ENCODE data around the gene ZG16. TPM values are rescaled to one million over a fixed set of nuclear protein-coding genes. Genes with fewer than 3 reads are reported as not detected.

Gene ZG16
- total RNA-seq, 6 experiments from 2014 or later = not detected

DNA sequence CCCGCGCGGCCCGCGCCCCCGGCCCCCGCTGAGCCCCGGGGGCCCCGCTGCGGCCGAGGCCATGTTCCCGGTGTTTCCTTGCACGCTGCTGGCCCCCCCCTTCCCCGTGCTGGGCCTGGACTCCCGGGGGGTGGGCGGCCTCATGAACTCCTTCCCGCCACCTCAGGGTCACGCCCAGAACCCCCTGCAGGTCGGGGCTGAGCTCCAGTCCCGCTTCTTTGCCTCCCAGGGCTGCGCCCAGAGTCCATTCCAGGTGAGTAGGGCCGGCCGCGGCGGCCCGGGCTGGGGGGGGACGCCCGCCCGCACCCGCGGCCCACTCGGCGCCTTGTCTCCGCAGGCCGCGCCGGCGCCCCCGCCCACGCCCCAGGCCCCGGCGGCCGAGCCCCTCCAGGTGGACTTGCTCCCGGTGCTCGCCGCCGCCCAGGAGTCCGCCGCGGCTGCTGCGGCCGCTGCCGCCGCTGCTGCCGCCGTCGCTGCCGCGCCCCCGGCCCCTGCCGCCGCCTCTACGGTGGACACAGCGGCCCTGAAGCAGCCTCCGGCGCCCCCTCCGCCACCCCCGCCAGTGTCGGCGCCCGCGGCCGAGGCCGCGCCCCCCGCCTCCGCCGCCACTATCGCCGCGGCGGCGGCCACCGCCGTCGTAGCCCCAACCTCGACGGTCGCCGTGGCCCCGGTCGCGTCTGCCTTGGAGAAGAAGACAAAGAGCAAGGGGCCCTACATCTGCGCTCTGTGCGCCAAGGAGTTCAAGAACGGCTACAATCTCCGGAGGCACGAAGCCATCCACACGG lies 28.8 kb downstream of the ZG16 start:
- TF ChIP-seq, protein P1, sequence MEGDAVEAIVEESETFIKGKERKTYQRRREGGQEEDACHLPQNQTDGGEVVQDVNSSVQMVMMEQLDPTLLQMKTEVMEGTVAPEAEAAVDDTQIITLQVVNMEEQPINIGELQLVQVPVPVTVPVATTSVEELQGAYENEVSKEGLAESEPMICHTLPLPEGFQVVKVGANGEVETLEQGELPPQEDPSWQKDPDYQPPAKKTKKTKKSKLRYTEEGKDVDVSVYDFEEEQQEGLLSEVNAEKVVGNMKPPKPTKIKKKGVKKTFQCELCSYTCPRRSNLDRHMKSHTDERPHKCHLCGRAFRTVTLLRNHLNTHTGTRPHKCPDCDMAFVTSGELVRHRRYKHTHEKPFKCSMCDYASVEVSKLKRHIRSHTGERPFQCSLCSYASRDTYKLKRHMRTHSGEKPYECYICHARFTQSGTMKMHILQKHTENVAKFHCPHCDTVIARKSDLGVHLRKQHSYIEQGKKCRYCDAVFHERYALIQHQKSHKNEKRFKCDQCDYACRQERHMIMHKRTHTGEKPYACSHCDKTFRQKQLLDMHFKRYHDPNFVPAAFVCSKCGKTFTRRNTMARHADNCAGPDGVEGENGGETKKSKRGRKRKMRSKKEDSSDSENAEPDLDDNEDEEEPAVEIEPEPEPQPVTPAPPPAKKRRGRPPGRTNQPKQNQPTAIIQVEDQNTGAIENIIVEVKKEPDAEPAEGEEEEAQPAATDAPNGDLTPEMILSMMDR (IDR thresholded peaks at IDR 0.05) = no peak
- DNase-seq = no peak
- peaks cover 6% of the 10 kb centered on the region for H3K27me3 Mint-ChIP-seq (ENCODE audit: insufficient read depth)
- H3K4me1 Mint-ChIP-seq (ENCODE audit: low read depth) = peaks cover 62% of the 10 kb centered on the region
- H3K27ac Mint-ChIP-seq = peak overlapping the region; percentile 90
- no peaks in the 10 kb centered on the region for H3K9me3 Mint-ChIP-seq
- peak overlapping the region; percentile 94 for H3K4me3 Mint-ChIP-seq
- H3K36me3 Mint-ChIP-seq (ENCODE audit: low read depth) = peaks cover 12% of the 10 kb centered on the region

DNA sequence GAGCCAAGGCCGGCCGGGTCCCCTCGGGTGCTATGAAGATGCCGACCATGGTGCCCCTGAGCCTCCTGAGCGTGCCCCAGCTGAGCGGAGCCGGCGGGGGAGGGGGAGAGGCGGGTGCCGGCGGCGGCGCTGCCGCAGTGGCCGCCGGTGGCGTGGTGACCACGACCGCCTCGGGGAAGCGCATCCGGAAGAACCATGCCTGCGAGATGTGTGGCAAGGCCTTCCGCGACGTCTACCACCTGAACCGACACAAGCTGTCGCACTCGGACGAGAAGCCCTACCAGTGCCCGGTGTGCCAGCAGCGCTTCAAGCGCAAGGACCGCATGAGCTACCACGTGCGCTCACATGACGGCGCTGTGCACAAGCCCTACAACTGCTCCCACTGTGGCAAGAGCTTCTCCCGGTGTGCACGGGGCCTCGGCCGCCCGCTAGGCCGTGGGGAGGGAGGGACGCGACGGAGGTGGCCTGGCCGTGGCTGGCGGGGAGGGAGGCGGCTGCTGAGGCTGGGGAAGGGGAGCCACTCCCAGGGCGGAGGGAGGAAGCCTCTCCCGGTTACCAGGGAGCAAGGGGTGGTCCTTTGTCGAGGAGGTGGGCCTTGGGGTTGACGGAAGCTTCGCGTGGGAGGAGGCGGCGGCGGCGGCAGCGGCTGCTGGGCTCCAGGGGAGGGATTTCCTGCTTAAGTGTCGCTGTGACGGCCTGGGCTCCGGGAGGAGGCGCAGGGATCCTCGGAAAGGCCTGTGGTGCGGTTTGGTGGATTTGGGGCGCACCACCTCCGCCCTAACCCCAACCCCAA lies 29.6 kb downstream of the ZG16 start:
- TF ChIP-seq, protein P1 (IDR thresholded peaks at IDR 0.05) = peak; percentile 77
- Mint-ChIP-seq H3K9me3 (no peaks in the 10 kb centered on the region), H3K27me3 (ENCODE audit: insufficient read depth) (peaks cover 6% of the 10 kb centered on the region), H3K4me1 (ENCODE audit: low read depth) (peaks cover 67% of the 10 kb centered on the region), H3K36me3 (ENCODE audit: low read depth) (peaks cover 12% of the 10 kb centered on the region), H3K4me3 (peak overlapping the region; percentile 94), H3K27ac (peak overlapping the region; percentile 90)
- peak; percentile 92 for DNase-seq

DNA sequence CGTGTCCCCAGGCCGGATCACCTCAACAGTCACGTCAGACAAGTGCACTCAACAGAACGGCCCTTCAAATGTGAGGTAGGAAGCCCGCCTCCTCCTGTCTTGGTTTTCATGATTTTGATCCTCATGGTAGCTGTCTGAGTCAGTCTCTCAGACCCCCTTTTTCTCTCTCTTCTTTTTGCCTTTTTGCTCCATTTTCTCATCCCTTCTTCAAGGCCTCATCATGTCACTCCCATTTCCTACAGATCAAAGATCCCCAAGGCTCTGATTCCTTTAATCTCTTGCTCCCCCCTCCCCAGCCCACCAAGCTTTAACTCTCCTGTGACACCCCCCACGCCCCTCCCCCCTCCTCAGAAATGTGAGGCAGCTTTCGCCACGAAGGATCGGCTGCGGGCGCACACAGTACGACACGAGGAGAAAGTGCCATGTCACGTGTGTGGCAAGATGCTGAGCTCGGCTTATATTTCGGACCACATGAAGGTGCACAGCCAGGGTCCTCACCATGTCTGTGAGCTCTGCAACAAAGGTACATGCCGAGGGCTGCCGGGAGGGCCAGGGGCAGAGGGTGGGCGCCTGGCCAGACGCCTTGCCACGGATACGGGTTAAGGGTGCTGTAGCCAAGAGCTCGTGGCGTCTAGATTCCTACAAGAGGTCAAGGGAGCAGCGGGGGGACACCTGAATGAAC lies 30.3 kb downstream of the ZG16 start:
- TF ChIP-seq, protein P1 (IDR thresholded peaks at IDR 0.05) = no peak
- Mint-ChIP-seq H3K4me1 (ENCODE audit: low read depth) (peaks cover 68% of the 10 kb centered on the region), H3K9me3 (no peaks in the 10 kb centered on the region)

DNA sequence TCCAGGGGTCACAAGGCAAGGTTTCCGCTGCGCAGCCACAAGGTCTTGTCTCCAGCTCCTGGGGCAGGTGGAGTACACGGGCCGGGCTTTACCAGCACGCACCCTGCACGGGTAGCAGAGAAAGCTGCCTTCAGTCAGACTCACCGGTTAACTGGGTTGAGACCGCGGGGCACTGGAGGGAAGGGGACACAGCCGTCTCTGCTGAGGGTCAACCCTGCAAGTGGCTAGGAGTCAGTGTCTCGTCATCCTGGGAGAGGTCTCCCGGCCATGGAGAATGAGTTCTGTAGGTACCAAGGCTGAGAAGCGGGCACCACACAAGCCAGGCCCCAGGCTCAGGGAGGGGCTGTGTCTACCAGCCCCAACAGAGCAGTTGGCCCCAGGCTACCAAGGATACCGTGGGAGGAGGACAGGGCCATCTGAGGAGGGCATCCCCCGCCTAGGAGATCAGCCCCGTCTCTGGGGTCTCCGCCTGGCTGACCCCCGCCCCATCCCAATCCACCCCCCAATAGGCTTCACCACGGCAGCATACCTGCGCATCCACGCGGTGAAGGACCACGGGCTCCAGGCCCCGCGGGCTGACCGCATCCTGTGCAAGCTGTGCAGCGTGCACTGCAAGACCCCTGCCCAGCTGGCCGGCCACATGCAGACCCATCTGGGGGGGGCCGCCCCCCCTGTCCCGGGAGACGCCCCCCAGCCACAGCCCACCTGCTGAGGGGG lies 31.1 kb downstream of the ZG16 start:
- peak overlapping the region; percentile 90 for H3K27ac Mint-ChIP-seq
- DNase-seq = no peak
- peak overlapping the region; percentile 94 for H3K4me3 Mint-ChIP-seq
- no peaks in the 10 kb centered on the region for H3K9me3 Mint-ChIP-seq
- peaks cover 12% of the 10 kb centered on the region for H3K36me3 Mint-ChIP-seq (ENCODE audit: low read depth)
- peaks cover 67% of the 10 kb centered on the region for H3K4me1 Mint-ChIP-seq (ENCODE audit: low read depth)
- TF ChIP-seq, protein P1 (IDR thresholded peaks at IDR 0.05) = no peak
- H3K27me3 Mint-ChIP-seq (ENCODE audit: insufficient read depth) = peaks cover 6% of the 10 kb centered on the region

More for the DNA sequence above, 30.3 kb downstream of the ZG16 start:
- DNase-seq = no peak
- H3K36me3 Mint-ChIP-seq (ENCODE audit: low read depth) = peaks cover 12% of the 10 kb centered on the region
- H3K27ac Mint-ChIP-seq = peak overlapping the region; percentile 90
- peaks cover 6% of the 10 kb centered on the region for H3K27me3 Mint-ChIP-seq (ENCODE audit: insufficient read depth)
- H3K4me3 Mint-ChIP-seq = peak overlapping the region; percentile 94

Measured in HFFc6 (cell line).